Body of pancreas (tissue), 4 donors: Measurements from ENCODE around the gene ATP13A3. TPM values are rescaled to one million over a fixed set of nuclear protein-coding genes. Genes with fewer than 3 reads are reported as not detected.

Source experiments
- ATAC-seq: fragments of 150-250 bp; one replicate; pipeline ENCODE4 v1.9.1; 2016
- DNase-seq, 4 donors: peaks; one replicate each; pipeline ENCODE4 v3.0.0-alpha.2; 2019
- H3K27ac ChIP-seq, 4 donors: fragments of 200-600 bp; sonication (generic); 1 replicate in 3 of 4; 2 replicates in 1 of 4; pipeline versions ENCODE4 v1.5.1 to v1.6.1; 2016 to 2019; ENCODE audit warnings: mild to moderate bottlenecking in 1 of 4, mixed read lengths in 1 of 4, moderate library complexity in 1 of 4
- H3K27me3 ChIP-seq, 2 donors: fragments of 200-600 bp; sonication (generic); one replicate each; pipeline ENCODE4 v1.6.0; 2016; ENCODE audit warnings: mild to moderate bottlenecking in 1 of 2
- H3K36me3 ChIP-seq, 2 donors: fragments of 200-600 bp; sonication (generic); replicated peaks in 1 of 2; 2 replicates each; pipeline ENCODE4 v1.5.1; 2016; ENCODE audit warnings: low read depth in 2 of 2; ENCODE audit not compliant: insufficient read depth in 1 of 2
- H3K4me1 ChIP-seq: fragments of 200-600 bp; sonication (generic); one replicate; pipeline ENCODE4 v1.6.0; 2016
- H3K4me3 ChIP-seq, 2 donors: fragments of 200-600 bp; sonication (generic); 1 replicate in 1 of 2; 2 replicates in 1 of 2; pipeline ENCODE4 v1.5.1; 2016 to 2019
- H3K9me3 ChIP-seq, 3 donors: fragments of 200-600 bp; sonication (generic); 1 replicate in 2 of 3; 2 replicates in 1 of 3; pipeline ENCODE4 v1.5.1; 2016
- POLR2A ChIP-seq, 3 donors: fragments of 450-650 bp; IDR thresholded peaks; one replicate each; pipeline ENCODE4 v1.6.1; 2016; ENCODE audit warnings: antibody characterized with exemption in 3 of 3, mild to moderate bottlenecking in 2 of 3
- WGBS, 2 donors: methylation state at CpG; one replicate each; pipeline ENCODE4 v1.1.5; 2017; 5-methylcytosine and 5-hydroxymethylcytosine counted together
- intact Hi-C: fragments of 100-400 bp; cut with DNase I; formaldehyde crosslinking; loops from one replicate; pipeline ENCODE4 v1.15.1; 2023
- total RNA-seq, 2 donors: library from RNA; depleted of rRNA; stranded (reverse); fragments of >200 nt; gene quantifications; one replicate each; pipeline ENCODE4 v1.1.0, GENCODE V29; 2016
- TF ChIP-seq, protein P1 (sequence below), 7 experiments: fragments of 450-650 bp in 4 of 7; fragments of 200-600 bp in 3 of 7; sonication (generic) in 3 of 7; IDR thresholded peaks; one replicate each; pipeline ENCODE4 v1.5.1; 2016 to 2019; ENCODE audit warnings: antibody characterized with exemption in 7 of 7

The ATP13A3 gene
- total RNA-seq, 2 donors from 2014 or later, result 35.6 to 56.0 TPM

DNA sequence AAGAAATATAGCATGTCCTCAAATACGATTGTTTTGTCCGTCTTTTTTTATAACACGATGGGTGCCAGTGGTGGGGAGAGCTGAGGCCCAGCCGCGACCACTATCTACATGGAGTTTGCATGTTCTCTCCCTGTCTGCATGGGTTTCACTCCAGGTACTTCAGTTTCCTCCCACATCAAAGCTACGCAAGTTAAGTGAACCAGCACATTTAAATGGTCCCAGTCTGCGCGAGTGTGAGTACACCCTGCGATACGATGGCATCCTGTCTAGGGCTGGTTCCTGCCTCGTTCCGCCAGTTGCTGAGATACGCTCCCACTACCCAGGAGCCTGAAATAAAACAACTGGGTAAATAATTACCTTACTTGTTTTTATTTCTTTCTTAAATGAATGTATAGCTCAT, 40.6 kb downstream of the ATP13A3 start:
- DNase-seq (peak in 1 of 4 donors; percentile 9), ATAC-seq (no peak)
- H3K4me1 ChIP-seq, result peaks cover 11% of the 10 kb centered on the region
- intact Hi-C loops, result no loop called here
- WGBS, 2 donors, result 94 to 95% methylated on average over 13 of the region's 13 CpGs
- TF ChIP-seq POLR2A (IDR thresholded peaks at IDR 0.05), result no peak
- TF ChIP-seq, protein P1, sequence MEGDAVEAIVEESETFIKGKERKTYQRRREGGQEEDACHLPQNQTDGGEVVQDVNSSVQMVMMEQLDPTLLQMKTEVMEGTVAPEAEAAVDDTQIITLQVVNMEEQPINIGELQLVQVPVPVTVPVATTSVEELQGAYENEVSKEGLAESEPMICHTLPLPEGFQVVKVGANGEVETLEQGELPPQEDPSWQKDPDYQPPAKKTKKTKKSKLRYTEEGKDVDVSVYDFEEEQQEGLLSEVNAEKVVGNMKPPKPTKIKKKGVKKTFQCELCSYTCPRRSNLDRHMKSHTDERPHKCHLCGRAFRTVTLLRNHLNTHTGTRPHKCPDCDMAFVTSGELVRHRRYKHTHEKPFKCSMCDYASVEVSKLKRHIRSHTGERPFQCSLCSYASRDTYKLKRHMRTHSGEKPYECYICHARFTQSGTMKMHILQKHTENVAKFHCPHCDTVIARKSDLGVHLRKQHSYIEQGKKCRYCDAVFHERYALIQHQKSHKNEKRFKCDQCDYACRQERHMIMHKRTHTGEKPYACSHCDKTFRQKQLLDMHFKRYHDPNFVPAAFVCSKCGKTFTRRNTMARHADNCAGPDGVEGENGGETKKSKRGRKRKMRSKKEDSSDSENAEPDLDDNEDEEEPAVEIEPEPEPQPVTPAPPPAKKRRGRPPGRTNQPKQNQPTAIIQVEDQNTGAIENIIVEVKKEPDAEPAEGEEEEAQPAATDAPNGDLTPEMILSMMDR (IDR thresholded peaks at IDR 0.05), result no peak
- no peak overlapping the region for H3K27ac ChIP-seq
- no peaks in the 10 kb centered on the region for H3K27me3 ChIP-seq
- H3K36me3 ChIP-seq, result peaks cover 5 to 14% of the 10 kb centered on the region in 2 donors
- no peak overlapping the region for H3K4me3 ChIP-seq
- no peaks in the 10 kb centered on the region for H3K9me3 ChIP-seq

DNA sequence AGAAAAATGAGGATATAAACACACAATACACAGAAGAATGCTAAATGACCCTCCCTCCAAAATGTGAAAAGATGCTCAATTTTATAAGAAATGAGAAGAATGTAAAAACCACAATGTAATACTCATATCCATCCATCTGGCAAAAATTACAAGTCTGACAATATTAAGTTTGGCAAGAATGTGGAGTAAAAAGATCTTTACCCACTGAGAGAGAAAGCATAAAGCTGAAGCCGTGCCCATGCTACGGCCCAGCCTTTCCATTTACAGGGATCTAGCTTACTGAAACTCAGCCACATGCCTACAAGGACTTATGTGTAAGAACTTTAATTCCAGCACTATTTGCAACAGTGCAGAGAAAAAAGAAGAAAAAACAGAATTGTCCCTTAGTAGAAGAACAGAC, 42.9 kb downstream of the ATP13A3 start:
- no peaks in the 10 kb centered on the region for H3K27me3 ChIP-seq
- intact Hi-C loops, result no loop called here
- no peaks in the 10 kb centered on the region for H3K9me3 ChIP-seq
- H3K4me3 ChIP-seq, result no peak overlapping the region
- 91 to 94% methylated on average over 2 of the region's 2 CpGs for WGBS, 2 donors
- peaks cover 11% of the 10 kb centered on the region for H3K4me1 ChIP-seq
- TF ChIP-seq, protein P1 (IDR thresholded peaks at IDR 0.05), result no peak
- no peak for TF ChIP-seq POLR2A (IDR thresholded peaks at IDR 0.05)
- no peak overlapping the region for H3K27ac ChIP-seq
- no peak for ATAC-seq
- H3K36me3 ChIP-seq, result peaks cover 5 to 9% of the 10 kb centered on the region in 2 donors
- DNase-seq, result no peak

DNA sequence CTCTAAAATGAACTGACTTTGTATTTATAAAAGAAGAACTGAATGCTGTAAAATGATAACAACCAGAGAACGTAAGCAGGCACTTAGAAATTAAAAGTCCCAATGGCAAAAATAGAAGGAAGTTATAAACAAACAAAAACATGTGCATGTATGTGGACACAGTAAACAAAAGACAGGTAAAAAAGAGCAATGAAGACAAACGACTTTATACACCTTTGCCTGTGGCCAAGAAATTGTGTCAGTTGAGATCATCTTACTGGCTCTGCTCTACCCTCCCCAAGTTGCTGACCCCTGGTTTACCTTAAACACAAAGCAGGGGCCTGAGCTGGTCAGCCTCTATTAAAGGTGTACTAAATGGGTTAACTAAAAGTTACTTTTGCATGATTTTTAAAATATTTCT, 46.0 kb downstream of the ATP13A3 start:
- Histone ChIP-seq H3K4me1 (no peaks in the 10 kb centered on the region), H3K36me3 (peaks cover 5 to 18% of the 10 kb centered on the region in 2 donors), H3K4me3 (no peak overlapping the region), H3K27ac (no peak overlapping the region), H3K9me3 (no peaks in the 10 kb centered on the region), H3K27me3 (no peaks in the 10 kb centered on the region)
- no peak for DNase-seq
- 57 to 58% methylated on average over 2 of the region's 2 CpGs for WGBS, 2 donors
- TF ChIP-seq POLR2A (IDR thresholded peaks at IDR 0.05), result no peak
- TF ChIP-seq, protein P1 (IDR thresholded peaks at IDR 0.05), result no peak
- no peak for ATAC-seq
- intact Hi-C loops, result no loop called here

DNA sequence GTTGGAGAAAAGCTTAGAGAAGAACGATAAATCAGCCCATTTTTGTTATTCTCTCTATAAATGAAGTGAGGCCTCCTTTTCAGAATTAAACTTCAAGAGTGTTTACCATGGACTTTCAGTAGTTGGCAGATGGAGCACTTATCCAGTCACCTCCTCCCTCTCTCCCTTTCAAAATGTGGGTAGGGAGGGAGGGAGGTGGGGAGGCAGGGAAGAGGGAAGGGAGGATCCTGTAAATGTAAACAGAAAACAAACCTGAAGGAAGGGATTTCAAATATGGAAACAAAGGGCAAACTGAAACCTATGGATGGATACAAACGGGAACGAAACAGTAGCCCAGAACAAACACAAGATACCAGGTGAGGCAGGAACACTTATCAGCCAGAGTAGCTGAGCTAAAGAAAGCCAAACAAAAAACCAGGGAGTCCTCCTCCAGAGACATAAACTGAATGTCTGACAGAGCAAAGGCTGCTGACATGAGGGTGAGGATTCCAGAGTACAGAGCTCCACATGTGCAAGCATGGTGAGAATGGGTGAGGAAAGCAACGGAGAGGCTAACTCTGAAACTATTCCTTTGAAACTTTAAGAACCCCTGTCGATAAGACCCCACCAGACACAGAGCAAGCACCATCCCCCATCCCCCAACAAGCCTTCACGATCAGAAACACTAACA, 46.8 kb downstream of the ATP13A3 start:
- H3K27me3 ChIP-seq, result no peaks in the 10 kb centered on the region
- DNase-seq, result no peak
- intact Hi-C loops, result no loop called here
- H3K4me1 ChIP-seq, result no peaks in the 10 kb centered on the region
- no peaks in the 10 kb centered on the region for H3K9me3 ChIP-seq
- H3K36me3 ChIP-seq, result peaks cover 2 to 18% of the 10 kb centered on the region in 2 donors
- no peak overlapping the region for H3K27ac ChIP-seq
- no peak overlapping the region for H3K4me3 ChIP-seq
- 68 to 69% methylated on average over 6 of the region's 6 CpGs for WGBS, 2 donors
- no peak for TF ChIP-seq POLR2A (IDR thresholded peaks at IDR 0.05)
- TF ChIP-seq, protein P1 (IDR thresholded peaks at IDR 0.05), result no peak
- no peak for ATAC-seq

DNA sequence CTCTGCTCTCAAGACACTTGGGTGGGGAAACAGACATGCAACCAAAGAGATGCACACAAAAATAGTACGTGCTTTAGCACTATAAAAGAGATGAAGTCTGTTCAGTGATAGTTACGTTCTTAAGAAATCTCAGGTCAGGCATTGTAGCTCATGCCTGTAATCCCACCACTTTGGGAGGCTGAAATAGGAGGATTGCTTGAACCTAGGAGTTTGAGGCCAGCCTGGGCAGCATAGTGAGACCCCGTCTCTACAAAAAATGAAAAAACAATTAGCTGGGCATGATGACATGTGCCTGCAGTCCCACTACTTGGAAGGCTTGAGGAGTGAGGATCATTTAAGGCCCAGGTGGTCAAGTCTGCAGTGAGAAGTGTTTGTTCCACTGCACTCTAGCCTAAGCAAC, 52.3 kb downstream of the ATP13A3 start:
- Histone ChIP-seq H3K27ac (no peak overlapping the region), H3K4me1 (no peaks in the 10 kb centered on the region), H3K4me3 (no peak overlapping the region), H3K9me3 (no peaks in the 10 kb centered on the region), H3K36me3 (peaks cover 0 to 41% of the 10 kb centered on the region in 2 donors), H3K27me3 (no peaks in the 10 kb centered on the region)
- 69 to 92% methylated on average over 3 of the region's 3 CpGs for WGBS, 2 donors
- DNase-seq, result no peak
- ATAC-seq, result no peak
- intact Hi-C loops, result no loop called here
- TF ChIP-seq, protein P1 (IDR thresholded peaks at IDR 0.05), result no peak
- TF ChIP-seq POLR2A (IDR thresholded peaks at IDR 0.05), result no peak
